ENCODE data around the gene ATP7B. TPM values are rescaled to one million over a fixed set of nuclear protein-coding genes. Genes with fewer than 3 reads are reported as not detected.

The ATP7B gene
- total RNA-seq, 1 experiment from 2014 or later, result 0.84 TPM

DNA sequence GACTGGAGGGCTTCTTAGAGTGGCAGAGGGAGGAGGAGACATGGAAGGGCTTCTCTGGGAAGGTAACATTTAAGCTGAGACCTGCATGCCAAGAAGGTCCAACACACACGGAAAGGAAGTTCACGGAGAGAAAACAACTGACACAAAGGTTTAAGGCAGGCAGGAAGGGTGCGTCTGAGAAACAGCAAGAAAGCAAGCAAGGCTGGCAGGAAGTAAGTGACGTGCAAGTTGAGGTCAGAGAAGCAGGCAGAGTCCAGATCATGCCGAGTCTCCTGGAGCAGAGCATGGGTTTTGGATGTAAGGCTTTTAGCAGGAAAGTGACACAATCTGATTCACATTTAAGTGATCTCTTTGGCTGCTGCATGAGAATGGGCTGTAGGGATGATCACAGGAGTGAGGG, 60.5 kb downstream of the ATP7B start:
- DNase-seq (ENCODE audit: low read depth), result no peak

DNA sequence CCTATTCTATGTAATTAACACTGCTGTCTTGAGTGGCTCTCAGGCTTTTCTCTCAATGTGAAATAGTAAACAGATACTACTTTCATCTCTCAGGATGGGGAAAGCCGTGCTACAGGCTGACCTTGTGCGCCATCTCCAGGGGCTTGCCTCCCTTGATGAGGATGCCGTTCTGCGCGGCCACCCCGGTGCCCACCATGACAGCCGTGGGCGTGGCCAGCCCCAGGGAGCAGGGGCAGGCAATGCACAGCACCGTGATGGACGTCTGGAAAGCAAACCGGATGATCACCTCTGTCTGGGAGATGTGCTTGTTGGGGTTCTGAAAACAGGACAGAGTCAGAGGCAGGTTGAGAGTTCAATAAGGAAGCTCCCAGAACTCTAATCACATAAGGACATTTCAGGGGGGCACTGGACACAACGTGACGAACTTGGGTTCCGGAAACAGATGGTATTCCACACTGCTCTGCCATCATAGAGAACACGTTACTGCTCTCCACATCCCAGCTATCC, 65.0 kb downstream of the ATP7B start:
- no peak for DNase-seq (ENCODE audit: low read depth)

DNA sequence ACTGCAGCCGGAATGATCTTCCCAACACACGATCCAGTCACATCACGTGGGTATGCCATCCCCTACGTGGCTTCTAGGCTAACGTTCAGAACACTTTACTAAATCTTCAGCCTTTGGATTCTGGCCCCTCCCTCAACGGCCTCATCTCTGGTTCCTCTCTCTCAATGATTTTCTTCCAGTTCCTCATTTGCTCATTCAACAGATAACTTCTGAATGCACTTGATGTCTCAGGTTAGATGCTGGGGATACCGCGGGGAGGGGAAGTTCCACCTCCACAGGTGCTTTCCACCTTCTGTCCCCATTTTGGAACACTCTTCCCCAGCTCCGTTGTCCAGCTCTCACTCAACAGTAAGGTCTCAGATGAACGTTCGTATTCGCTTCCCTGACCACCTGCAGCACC, 66.1 kb downstream of the ATP7B start:
- DNase-seq (ENCODE audit: low read depth), result no peak

GRCh38 chr13:51944428-51944827, 66.8 kb downstream of the ATP7B start:
- no peak for DNase-seq (ENCODE audit: low read depth)

DNA sequence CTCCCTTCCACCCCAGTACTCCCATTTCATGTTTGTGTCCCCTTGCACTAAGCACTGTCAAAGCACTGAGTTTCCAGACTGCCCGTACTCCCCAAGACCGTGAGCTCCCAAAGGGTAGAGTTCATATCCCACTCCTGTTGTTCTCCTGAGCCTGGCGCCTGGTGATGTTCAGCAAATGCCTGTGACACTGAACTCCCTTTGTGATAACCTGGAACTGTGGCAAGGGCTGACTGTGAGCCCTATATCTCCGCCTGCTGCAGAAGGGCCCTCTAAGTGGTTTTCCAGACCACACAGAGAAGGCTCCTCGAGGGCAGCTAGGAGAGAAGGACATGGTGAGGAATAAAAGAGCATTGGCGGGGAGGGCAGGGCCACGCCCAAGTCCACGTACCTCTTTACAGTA, 67.5 kb downstream of the ATP7B start:
- DNase-seq (ENCODE audit: low read depth), result no peak

DNA sequence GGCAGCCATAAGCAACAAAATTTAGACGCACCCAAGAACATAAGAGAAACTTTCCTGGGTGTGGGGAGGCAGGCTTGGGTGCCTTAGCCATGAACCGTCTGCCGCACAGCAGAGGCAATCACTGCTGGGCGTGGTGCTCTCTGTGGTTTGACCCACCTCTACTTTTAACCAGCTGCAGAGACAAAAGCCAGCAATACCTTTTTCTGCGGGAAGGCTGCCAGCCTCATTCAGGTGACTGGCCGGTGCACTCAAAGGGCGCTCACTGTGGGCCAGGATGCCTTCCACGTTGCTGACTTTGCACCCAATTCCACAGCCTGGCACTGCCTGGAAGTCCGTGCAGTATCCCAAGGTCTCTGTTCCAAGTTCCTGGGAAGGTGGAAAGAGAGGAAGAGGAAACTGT, 69.1 kb downstream of the ATP7B start:
- no peak for DNase-seq (ENCODE audit: low read depth)

DNA sequence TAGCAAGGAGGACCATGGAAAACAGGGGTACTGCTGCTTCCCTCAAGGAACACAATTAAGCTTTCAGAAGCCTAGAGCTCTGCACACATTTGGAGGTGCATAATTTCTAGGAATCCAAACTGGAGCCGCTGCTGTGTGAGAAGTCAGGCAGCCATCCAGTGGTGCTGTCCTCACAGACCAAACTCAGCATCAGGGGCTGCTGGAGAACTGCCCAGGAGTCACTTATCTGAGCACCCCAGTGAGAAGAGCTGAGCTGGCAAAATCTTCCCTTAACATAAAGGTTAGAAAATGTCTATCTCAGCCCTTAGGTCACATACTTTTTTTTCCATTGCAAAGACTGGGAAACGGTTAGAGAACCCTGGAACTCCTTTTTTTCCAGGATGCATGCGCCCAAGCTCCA, 72.8 kb downstream of the ATP7B start:
- DNase-seq (ENCODE audit: low read depth), result no peak

DNA sequence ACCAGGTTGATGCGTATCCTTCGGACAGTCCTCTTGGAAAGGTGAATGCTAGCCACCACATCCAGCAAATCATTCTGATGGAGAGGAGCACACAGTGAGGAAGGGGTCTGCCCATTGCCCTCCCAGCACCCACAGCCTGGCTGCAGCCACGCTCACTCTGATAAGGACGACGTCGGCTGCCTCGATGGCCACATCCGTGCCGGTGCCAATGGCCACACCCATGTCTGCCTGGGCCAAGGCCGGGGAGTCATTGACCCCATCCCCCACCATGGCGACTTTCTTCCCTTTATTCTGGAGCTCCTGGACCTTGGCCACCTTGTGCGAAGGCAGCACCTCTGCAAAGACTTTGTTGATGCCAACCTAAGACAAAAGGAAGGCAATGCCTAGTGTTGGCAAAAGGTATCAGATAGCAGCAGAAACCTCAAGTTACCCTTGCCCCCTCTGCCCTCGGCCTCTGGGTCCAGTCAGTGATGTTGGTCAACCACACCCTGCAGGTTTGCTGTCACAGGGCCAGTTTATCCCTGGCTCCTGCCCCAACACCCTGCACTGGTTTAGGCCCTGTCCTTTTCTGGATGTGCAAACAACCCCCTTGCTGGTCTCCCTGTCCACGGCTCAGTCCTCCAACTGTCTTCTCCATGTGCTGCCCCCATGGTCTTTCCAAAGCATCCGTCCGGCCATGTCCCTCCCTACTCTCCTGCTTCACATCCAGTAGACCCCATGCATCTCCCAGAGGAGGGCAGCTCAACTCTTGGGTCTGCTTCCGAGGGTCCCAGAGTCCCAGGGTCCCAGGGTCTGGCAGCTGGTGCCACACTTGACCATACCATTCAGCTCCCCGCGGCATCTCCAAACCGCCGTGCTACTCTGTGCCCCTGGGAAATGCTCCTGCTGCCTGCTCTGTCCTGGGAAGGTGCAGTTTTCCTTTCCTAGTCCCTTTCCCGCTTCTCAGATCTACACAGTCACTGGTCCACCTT, 73.6 kb downstream of the ATP7B start:
- DNase-seq (ENCODE audit: low read depth), result no peak

- peak; percentile 2 for DNase-seq (ENCODE audit: low read depth)
Measured at GRCh38 chr13:51935326-51936171, 75.7 kb downstream of the ATP7B start.

DNA sequence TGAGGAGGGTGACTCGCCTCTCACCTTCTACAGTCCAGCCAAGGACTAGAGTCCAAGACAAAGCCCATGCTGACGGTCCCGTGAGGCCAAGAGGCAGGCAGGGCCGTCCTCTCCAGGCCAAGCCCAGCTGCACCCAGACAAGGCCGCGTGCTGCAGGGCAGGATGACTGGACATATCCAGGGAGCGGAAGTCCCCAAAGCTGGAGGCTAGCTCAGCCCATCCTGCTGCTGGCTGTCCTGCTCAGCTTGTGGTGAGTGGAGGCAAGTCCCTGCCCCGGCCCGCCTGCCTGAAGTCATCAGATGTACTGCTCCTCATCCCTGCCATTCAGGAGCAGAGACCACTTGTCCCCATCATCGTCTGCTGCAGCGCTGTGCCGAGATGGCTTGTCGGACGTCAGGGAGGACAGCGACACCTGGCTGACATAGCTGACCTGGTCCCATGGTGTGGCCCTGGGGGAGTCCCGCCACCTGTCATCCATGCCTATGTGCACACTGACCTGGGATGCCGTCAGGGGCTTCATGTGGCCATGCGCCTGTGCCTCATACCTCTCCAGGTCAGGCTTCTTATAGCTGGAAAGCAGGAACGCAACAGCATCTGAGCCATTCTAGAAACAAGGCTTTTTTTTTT, 76.7 kb downstream of the ATP7B start:
- no peak for DNase-seq (ENCODE audit: low read depth)

DNA sequence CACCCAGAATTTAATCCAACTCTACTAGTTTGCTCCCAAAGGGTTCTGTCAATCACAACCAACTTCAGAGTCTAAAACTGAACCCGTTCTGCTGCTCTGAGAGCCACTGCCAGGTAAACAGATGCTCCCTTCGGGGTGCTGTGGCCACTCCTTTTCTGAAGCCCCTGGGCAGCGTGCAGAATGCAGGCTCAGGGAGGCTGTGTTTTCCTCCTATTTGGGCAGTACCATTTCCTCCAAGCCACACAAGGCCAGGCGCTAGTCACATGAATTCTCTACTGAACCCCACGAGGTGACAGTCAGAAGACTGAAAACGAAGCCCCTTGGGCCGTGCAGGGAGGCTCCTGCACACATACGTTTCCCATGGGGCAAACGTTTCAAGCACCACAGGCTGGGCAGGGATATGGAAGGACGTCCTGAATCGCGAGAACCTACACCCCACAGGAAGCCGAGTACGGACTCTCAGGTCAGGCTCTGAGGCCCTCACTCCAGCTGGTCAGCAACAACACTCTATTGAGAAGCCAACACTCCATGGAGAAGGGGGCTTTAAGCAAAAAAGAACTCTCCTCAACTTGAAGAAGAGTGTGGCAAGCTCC, 77.7 kb downstream of the ATP7B start:
- DNase-seq (ENCODE audit: low read depth), result no peak

DNA sequence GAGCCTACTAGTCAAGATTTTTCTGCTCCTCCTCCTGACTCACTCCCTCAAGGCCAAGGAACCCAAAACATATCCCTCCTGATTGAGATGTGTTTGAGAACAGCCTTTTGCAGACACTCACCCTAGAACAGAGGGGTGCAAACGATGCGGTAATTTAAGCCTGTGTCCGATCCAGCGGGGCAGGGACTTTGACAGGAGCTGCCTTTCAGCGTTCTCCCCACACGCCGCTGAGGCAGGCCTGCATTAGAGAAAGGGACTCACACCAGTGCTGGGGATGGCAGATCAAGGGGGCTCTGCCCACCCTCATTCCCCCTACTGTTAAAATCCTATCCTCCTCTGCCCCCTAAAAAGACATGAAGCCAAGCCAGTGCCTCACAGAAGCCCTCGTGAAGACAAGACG, 79.0 kb downstream of the ATP7B start:
- no peak for DNase-seq (ENCODE audit: low read depth)

DNA sequence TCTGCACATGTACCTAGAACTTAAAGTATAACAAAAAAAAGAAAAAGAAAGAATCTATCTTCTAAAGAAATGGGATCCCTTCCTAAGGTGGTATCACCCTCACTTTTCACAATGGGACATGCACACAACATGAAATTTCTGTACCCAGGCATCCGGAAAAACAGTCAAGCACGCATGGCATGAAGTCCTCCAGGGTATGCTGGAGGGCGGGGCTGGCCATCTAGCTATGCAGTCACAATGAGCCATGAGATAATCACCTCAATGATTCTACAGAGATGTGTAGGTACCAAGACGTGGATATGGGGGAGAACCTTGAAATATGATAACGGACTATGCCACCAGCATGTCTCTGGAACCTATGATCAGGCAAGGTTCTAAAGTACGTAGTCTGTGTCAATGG, 79.6 kb downstream of the ATP7B start:
- DNase-seq (ENCODE audit: low read depth), result no peak

- DNase-seq (ENCODE audit: low read depth), result no peak
Measured at GRCh38 chr13:51929699-51930098, 81.6 kb downstream of the ATP7B start.

DNA sequence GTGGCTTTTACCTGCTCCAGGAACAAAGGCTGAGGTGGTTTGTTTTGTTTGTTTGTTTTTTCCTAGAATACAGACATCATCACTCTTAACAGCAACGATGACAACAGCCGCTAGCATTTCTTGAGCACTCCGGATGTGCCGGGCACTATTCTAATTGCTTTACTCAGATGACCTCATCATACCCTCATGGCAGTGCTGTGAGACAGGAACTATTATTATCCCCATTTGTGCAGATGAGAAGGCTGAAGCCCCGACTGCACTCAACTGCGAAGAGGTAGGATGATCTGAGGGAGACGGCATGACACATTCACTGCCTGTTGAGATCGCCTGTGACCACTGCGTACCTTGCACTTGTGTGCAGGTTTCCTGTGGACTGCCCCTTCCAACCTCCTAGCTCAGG, 83.0 kb downstream of the ATP7B start:
- peak; percentile 26 for DNase-seq (ENCODE audit: low read depth)

GRCh38 chr13:51927129-51927528, 84.1 kb downstream of the ATP7B start:
- DNase-seq (ENCODE audit: low read depth), result no peak

- no peak for DNase-seq (ENCODE audit: low read depth)
Measured at GRCh38 chr13:51926528-51926885, 84.7 kb downstream of the ATP7B start.

DNA sequence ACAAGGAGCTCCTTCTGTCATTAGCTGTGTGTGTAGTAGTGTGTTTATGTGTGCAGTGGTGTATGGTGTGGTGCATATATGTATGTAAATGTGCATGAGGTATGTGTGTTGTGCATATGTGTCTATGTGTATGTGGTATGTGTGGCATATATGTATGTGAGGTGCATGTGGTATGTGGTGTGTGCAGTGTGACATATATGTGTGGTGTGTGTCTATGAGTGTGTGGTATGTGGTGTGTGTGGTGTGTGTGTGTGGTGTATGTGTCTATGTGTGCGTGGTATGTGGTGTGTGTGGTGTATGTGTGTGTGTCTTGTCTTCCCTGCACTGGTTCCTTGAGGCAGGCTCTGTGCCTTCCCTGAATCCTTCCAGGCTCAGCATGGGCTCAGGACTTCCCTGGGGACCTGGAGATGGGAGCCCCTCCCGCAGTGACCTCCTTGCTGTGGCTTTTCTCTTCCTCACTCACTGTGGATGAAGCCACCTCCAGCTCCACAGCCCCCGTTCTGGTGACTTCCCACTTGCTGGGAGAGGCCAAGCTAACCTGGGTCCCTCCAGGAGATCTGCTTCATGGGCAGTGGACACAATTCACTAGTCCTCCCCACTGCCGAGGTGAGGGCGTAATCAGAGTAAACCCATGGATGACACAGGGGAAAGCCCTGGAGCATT, 85.3 kb downstream of the ATP7B start:
- DNase-seq (ENCODE audit: low read depth), result no peak

GRCh38 chr13:51924756-51925544, 86.3 kb downstream of the ATP7B start:
- DNase-seq (ENCODE audit: low read depth), result no peak

DNA sequence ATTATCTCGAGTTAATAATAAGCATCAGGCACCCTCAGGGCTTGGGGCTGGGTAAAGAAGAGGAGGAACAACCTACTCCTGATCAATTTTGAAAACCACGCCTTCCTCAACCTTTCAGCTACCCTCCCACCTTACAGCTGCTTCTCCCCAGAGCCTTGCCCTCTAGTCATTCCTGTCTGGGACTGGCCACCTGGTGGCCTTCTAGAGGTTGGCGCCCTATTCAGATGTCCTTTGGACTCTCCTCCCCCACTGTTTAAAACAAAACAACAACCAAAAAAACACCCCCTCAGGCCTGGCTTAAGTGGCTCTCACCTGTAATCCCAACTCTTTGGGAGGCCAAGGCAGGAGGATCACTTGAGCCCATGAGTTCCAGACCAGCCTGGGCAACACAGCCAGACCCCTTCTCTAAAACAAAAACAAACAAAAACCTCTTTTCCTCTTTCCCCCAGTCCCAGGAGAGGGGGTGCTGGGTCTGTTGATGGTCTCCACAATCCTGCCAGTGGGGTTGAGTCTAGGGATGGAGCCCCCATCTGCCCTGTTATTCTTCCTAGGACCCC, 87.2 kb downstream of the ATP7B start:
- DNase-seq (ENCODE audit: low read depth), result no peak
